Activated naive CD4-positive, alpha-beta T cell treated with anti-CD3 and anti-CD28 coated beads, Interleukin-2, amount 10 ng/mL, durations not matched to agents 7 days and 5 days (primary cell): ENCODE measurements around the gene IGDCC3.

ENCODE experiments used
- CTCF ChIA-PET: fragments of 350-600 bp; sonication (Branson Sonifier 250); formaldehyde crosslinking; loops from one replicate; lab custom pipeline; 2021; ENCODE audit warnings: antibody characterized with exemption; lab: Charles Lee
- DNase-seq: peaks from one replicate; pipeline ENCODE4 v3.0.0-alpha.2; 2020
- H3K27ac Mint-ChIP-seq: one replicate; pipeline ENCODE4 v1.8.0; 2021; ENCODE audit warnings: mild to moderate bottlenecking, moderate library complexity, mixed read lengths
- H3K27me3 Mint-ChIP-seq: one replicate; pipeline ENCODE4 v1.8.0; 2021; ENCODE audit warnings: mild to moderate bottlenecking, mixed read lengths
- H3K36me3 Mint-ChIP-seq: one replicate; pipeline ENCODE4 v1.8.0; 2021; ENCODE audit warnings: mixed read lengths
- H3K4me1 Mint-ChIP-seq: one replicate; pipeline ENCODE4 v1.8.0; 2021; ENCODE audit warnings: mixed read lengths
- H3K4me3 Mint-ChIP-seq: one replicate; pipeline ENCODE4 v1.8.0; 2021; ENCODE audit warnings: mild to moderate bottlenecking, moderate library complexity, mixed read lengths
- H3K9me3 Mint-ChIP-seq: one replicate; pipeline ENCODE4 v1.8.0; 2021; ENCODE audit warnings: mixed read lengths

Gene IGDCC3

DNA sequence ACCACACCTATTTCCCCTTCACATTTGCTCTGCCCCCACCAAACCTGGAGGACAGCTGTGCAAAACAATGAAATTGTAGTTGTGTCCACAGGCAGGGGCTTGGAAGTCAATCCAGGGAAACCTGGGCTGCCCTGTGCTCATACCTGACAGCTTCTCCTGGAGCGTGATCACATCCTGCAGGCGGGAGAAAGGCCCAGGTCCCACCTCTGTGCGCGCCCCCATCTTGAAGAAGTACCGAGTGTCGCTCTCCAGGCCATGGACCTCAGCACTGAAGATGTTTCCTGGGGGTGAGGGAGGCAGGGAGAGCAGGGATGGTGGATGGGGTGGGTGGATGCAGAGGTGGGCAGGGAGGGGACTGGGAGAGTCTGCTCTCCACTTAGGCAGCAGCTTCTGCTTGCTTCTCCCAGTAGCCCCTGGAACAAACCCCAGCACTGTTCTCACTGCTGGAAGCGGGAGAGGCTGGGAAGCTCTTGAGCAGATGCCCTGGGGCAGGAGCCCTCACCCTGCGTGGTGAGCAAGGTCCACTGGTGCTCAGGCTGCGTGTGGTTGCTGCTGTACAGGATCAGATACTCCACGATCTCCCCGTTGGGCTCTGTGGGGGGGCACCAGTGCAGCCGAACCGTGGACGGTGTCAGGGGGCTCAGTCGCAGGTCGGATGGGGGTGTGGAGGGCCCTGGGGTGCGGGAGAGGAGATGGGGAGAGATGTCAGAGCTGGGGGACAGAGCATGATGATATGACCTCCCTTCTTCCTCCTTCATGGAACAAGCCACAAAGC lies 10.7 kb upstream of the IGDCC3 start:
- H3K36me3 Mint-ChIP-seq, result no peaks in the 10 kb centered on the region
- H3K27ac Mint-ChIP-seq, result no peak overlapping the region
- CTCF ChIA-PET, result interaction anchor here (1.0 to 9.9 kb wide), 3 partner anchors 12 to 357 kb away, joined by 3 to 141 read pairs (median 3); no protein-coding TSS in a partner anchor
- DNase-seq, result no peak
- peaks cover 10% of the 10 kb centered on the region for H3K4me1 Mint-ChIP-seq
- H3K4me3 Mint-ChIP-seq, result no peak overlapping the region
- H3K9me3 Mint-ChIP-seq, result no peaks in the 10 kb centered on the region
- peaks cover 66% of the 10 kb centered on the region for H3K27me3 Mint-ChIP-seq

DNA sequence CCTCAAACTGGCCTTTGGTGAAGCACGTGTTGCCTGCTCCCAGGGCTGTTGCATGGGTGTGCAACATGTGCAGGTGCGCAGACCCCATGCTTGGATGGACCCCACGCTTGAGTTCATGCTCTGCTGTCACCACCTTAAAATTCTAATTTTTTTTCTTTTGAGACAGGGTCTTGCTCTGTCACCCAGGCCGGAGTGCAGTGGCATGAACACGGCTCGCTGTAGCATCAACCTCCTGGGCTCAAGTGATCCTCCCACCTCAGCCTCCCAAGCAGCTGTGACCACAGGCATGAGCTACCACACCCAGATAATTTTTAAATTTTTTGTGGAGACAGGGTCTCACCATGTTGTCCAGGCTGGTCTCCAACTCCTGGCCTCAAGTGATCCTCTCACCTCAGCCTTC lies 9.1 kb upstream of the IGDCC3 start:
- H3K27me3 Mint-ChIP-seq, result peaks cover 68% of the 10 kb centered on the region
- H3K27ac Mint-ChIP-seq, result no peak overlapping the region
- no peaks in the 10 kb centered on the region for H3K9me3 Mint-ChIP-seq
- H3K4me3 Mint-ChIP-seq, result no peak overlapping the region
- DNase-seq, result no peak
- H3K36me3 Mint-ChIP-seq, result no peaks in the 10 kb centered on the region
- CTCF ChIA-PET, result interaction anchor here (1.0 to 9.9 kb wide), 3 partner anchors 47 to 74 kb away, joined by 4 to 141 read pairs (median 4); no protein-coding TSS in a partner anchor
- peaks cover 10% of the 10 kb centered on the region for H3K4me1 Mint-ChIP-seq

DNA sequence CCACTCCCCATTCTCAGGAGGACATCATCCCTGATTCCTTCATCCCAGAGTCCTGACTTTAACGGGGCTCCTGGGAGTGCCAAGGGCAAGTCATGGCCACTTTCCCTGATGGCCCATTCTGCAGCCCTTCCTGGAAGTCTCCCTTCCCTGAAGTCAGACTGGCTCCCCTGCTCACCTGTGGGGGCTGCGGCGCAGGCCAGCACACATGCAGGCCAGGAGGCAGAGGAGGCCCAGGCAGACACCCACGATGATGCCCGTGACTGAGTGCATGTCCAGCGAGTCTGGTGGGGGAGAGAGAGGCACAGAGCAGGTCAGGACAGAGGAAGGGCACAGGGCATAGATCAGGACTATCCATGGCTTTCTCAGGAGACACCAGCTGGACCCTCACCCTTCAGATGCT lies 8.6 kb upstream of the IGDCC3 start:
- Mint-ChIP-seq H3K9me3 (no peaks in the 10 kb centered on the region), H3K27me3 (peaks cover 63% of the 10 kb centered on the region), H3K4me1 (peaks cover 10% of the 10 kb centered on the region), H3K27ac (no peak overlapping the region), H3K4me3 (no peak overlapping the region), H3K36me3 (no peaks in the 10 kb centered on the region)
- no peak for DNase-seq
- CTCF ChIA-PET, result interaction anchor here (0.6 to 9.9 kb wide), 9 partner anchors 11 to 325 kb away, joined by 3 to 141 read pairs (median 4); no protein-coding TSS in a partner anchor

GRCh38 chr15:65385870-65386258 lies 8.1 kb upstream of the IGDCC3 start:
- H3K9me3 Mint-ChIP-seq, result no peaks in the 10 kb centered on the region
- no peak for DNase-seq
- no peak overlapping the region for H3K4me3 Mint-ChIP-seq
- H3K36me3 Mint-ChIP-seq, result no peaks in the 10 kb centered on the region
- H3K27ac Mint-ChIP-seq, result no peak overlapping the region
- peaks cover 10% of the 10 kb centered on the region for H3K4me1 Mint-ChIP-seq
- peaks cover 65% of the 10 kb centered on the region for H3K27me3 Mint-ChIP-seq
- CTCF ChIA-PET, result interaction anchor here (0.6 to 9.9 kb wide), 16 partner anchors 7 to 638 kb away, joined by 3 to 141 read pairs (median 4); no protein-coding TSS in a partner anchor

- peak; percentile 89 for DNase-seq
- CTCF ChIA-PET, result interaction anchor here (0.6 to 9.9 kb wide), 23 partner anchors 8 to 637 kb away, joined by 3 to 141 read pairs (median 3); no protein-coding TSS in a partner anchor
- Mint-ChIP-seq H3K4me3 (peak overlapping the region; percentile 76), H3K27ac (no peak overlapping the region), H3K9me3 (no peaks in the 10 kb centered on the region), H3K36me3 (no peaks in the 10 kb centered on the region), H3K27me3 (peaks cover 69% of the 10 kb centered on the region), H3K4me1 (peaks cover 10% of the 10 kb centered on the region)
These were observed 7.4 kb upstream of the IGDCC3 start for GRCh38 chr15:65384895-65385869.

- no peaks in the 10 kb centered on the region for H3K9me3 Mint-ChIP-seq
- no peaks in the 10 kb centered on the region for H3K36me3 Mint-ChIP-seq
- peaks cover 10% of the 10 kb centered on the region for H3K4me1 Mint-ChIP-seq
- H3K4me3 Mint-ChIP-seq, result peak overlapping the region; percentile 76
- H3K27me3 Mint-ChIP-seq, result peaks cover 70% of the 10 kb centered on the region
- no peak for DNase-seq
- no peak overlapping the region for H3K27ac Mint-ChIP-seq
- CTCF ChIA-PET, result interaction anchor here (1.0 to 9.9 kb wide), 13 partner anchors 9 to 479 kb away, joined by 3 to 141 read pairs (median 3); no protein-coding TSS in a partner anchor
These were observed 6.7 kb upstream of the IGDCC3 start for GRCh38 chr15:65384505-65384894.

- CTCF ChIA-PET, result interaction anchor here (0.8 to 9.9 kb wide), 3 partner anchors 12 to 78 kb away, joined by 3 to 141 read pairs (median 3); no protein-coding TSS in a partner anchor
- H3K4me1 Mint-ChIP-seq, result peaks cover 10% of the 10 kb centered on the region
- H3K9me3 Mint-ChIP-seq, result no peaks in the 10 kb centered on the region
- no peaks in the 10 kb centered on the region for H3K36me3 Mint-ChIP-seq
- H3K27me3 Mint-ChIP-seq, result peaks cover 70% of the 10 kb centered on the region
- no peak for DNase-seq
- peak overlapping the region; percentile 76 for H3K4me3 Mint-ChIP-seq
- H3K27ac Mint-ChIP-seq, result no peak overlapping the region
These were observed 6.2 kb upstream of the IGDCC3 start for GRCh38 chr15:65383991-65384390.

- CTCF ChIA-PET, result interaction anchor here (0.8 to 9.9 kb wide), 3 partner anchors 12 to 78 kb away, joined by 3 to 141 read pairs (median 3); no protein-coding TSS in a partner anchor
- Mint-ChIP-seq H3K9me3 (no peaks in the 10 kb centered on the region), H3K4me3 (no peak overlapping the region), H3K4me1 (peaks cover 13% of the 10 kb centered on the region), H3K27me3 (peaks cover 70% of the 10 kb centered on the region), H3K27ac (no peak overlapping the region), H3K36me3 (no peaks in the 10 kb centered on the region)
- DNase-seq, result no peak
These were observed 5.7 kb upstream of the IGDCC3 start for GRCh38 chr15:65383456-65383855.

GRCh38 chr15:65382921-65383320 lies 5.1 kb upstream of the IGDCC3 start:
- Mint-ChIP-seq H3K27me3 (peaks cover 72% of the 10 kb centered on the region), H3K4me1 (peaks cover 16% of the 10 kb centered on the region), H3K36me3 (no peaks in the 10 kb centered on the region), H3K4me3 (no peak overlapping the region), H3K9me3 (no peaks in the 10 kb centered on the region), H3K27ac (no peak overlapping the region)
- DNase-seq, result no peak
- CTCF ChIA-PET, result interaction anchor here (0.8 to 9.9 kb wide), 3 partner anchors 11 to 77 kb away, joined by 3 to 141 read pairs (median 3); no protein-coding TSS in a partner anchor

- no peaks in the 10 kb centered on the region for H3K36me3 Mint-ChIP-seq
- CTCF ChIA-PET, result interaction anchor here (9.9 kb wide), 1 partner anchor 63 kb away, joined by 141 read pairs; no protein-coding TSS in a partner anchor
- no peak overlapping the region for H3K4me3 Mint-ChIP-seq
These were observed 4.3 kb upstream of the IGDCC3 start for GRCh38 chr15:65382146-65382491.

GRCh38 chr15:65381445-65382145 lies 3.8 kb upstream of the IGDCC3 start:
- CTCF ChIA-PET, result interaction anchor here (9.9 kb wide), 1 partner anchor 62 kb away, joined by 141 read pairs; no protein-coding TSS in a partner anchor
- H3K4me3 Mint-ChIP-seq, result no peak overlapping the region
- H3K9me3 Mint-ChIP-seq, result no peaks in the 10 kb centered on the region
- no peaks in the 10 kb centered on the region for H3K36me3 Mint-ChIP-seq
- H3K27me3 Mint-ChIP-seq, result peaks cover 85% of the 10 kb centered on the region
- no peak for DNase-seq
- H3K27ac Mint-ChIP-seq, result no peak overlapping the region
- H3K4me1 Mint-ChIP-seq, result peaks cover 23% of the 10 kb centered on the region

More at GRCh38 chr15:65382146-65382491, 4.3 kb upstream of the IGDCC3 start:
- H3K27ac Mint-ChIP-seq, result no peak overlapping the region
- no peaks in the 10 kb centered on the region for H3K9me3 Mint-ChIP-seq
- H3K4me1 Mint-ChIP-seq, result peaks cover 17% of the 10 kb centered on the region
- H3K27me3 Mint-ChIP-seq, result peaks cover 80% of the 10 kb centered on the region
- no peak for DNase-seq

DNA sequence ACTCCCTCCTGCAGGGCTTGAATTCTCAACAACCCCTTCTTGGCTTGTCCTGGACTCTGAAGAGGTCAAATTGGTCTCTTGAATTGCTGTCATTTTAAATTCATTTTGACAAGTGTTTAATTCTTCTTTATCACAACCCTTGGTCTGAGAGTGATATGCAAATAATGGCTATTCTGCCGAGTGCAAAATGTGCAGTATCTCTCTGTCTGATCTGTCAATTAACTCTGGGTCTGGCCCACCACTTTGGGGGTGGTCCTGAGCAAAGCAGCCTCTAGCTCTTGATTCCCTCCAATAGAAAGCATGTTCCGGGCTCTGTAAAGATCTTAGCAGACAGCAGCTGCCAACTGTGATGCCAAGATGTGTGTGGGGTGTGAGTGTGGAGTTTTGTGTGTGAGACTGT lies 2.2 kb upstream of the IGDCC3 start:
- H3K36me3 Mint-ChIP-seq, result no peaks in the 10 kb centered on the region
- H3K27ac Mint-ChIP-seq, result no peak overlapping the region
- peaks cover 92% of the 10 kb centered on the region for H3K27me3 Mint-ChIP-seq
- H3K4me1 Mint-ChIP-seq, result peaks cover 21% of the 10 kb centered on the region
- H3K9me3 Mint-ChIP-seq, result no peaks in the 10 kb centered on the region
- CTCF ChIA-PET, result interaction anchor here (1.4 to 2.2 kb wide), 2 partner anchors 20 to 61 kb away, joined by 4 to 7 read pairs; no protein-coding TSS in a partner anchor
- no peak overlapping the region for H3K4me3 Mint-ChIP-seq
- DNase-seq, result no peak
